Measurements from ENCODE around the gene XYLT1. TPM values are rescaled to one million over a fixed set of nuclear protein-coding genes. Genes with fewer than 3 reads are reported as not detected.

XYLT1 gene
- total RNA-seq, 4 donors from 2014 or later = 5.6 to 14.9 (median 10.8) TPM

DNA sequence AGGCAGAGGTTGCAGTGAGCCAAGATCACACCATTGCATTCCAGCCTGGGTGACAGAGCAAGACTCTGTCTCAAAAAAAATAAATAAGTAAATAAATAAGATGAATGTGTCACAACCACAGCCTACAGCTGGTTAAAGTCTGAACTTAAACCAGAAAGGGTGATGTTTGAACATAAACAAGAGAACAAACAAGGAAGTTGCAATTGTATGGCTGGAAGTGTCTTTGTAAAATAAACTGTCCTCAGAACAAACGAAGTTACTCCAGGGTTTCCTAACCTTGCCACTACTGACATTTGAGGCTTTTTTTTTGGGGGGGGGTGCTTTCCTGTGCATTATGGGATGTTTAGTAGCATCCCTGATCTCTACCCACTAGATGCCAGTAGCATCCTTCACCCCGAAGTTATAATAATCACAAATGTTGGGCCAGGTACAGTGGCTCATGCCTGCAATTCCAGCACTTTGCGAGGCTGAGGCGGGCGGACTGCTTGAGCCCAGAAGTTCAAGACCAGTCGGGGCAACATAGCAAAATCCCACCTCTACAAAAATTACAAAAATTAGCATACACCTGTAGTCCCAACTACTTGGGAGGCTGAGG is 119.2 kb downstream of the XYLT1 start:
- no peak for DNase-seq
- no peaks in the 10 kb centered on the region for H3K27me3 ChIP-seq
- H3K9me3 ChIP-seq = no peaks in the 10 kb centered on the region
- TF ChIP-seq POLR2A (IDR thresholded peaks at IDR 0.05) = no peak
- TF ChIP-seq, protein P1, sequence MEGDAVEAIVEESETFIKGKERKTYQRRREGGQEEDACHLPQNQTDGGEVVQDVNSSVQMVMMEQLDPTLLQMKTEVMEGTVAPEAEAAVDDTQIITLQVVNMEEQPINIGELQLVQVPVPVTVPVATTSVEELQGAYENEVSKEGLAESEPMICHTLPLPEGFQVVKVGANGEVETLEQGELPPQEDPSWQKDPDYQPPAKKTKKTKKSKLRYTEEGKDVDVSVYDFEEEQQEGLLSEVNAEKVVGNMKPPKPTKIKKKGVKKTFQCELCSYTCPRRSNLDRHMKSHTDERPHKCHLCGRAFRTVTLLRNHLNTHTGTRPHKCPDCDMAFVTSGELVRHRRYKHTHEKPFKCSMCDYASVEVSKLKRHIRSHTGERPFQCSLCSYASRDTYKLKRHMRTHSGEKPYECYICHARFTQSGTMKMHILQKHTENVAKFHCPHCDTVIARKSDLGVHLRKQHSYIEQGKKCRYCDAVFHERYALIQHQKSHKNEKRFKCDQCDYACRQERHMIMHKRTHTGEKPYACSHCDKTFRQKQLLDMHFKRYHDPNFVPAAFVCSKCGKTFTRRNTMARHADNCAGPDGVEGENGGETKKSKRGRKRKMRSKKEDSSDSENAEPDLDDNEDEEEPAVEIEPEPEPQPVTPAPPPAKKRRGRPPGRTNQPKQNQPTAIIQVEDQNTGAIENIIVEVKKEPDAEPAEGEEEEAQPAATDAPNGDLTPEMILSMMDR (IDR thresholded peaks at IDR 0.05) = no peak
- no peaks in the 10 kb centered on the region for H3K4me1 ChIP-seq
- H3K4me3 ChIP-seq (replicated peaks in 1 of 3) = no peak overlapping the region
- no peak overlapping the region for H3K27ac ChIP-seq
- H3K36me3 ChIP-seq = no peaks in the 10 kb centered on the region
- intact Hi-C loops (cut with DNase I) = no loop called here
- 85 to 89% methylated on average over 6 of the region's 6 CpGs for WGBS, 2 donors

DNA sequence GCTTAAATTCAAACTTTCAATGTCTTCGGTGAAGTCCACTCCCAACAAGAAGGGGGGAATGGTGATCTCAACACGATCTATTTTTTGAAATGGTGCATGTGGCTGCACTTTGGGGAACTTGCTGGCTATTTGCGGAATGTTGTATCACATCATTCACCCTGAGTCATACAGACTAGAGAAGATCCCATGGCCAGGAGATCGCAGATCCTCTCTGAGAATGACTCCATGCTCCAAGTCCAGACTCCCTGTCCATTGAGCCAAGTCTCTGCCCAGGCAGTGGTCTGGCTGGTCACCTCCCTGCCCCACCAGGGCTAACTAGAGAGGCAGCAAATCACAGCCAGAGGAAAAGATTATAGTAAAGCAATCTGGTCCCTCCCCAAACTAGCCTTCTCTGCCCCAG is 120.6 kb downstream of the XYLT1 start:
- Histone ChIP-seq H3K4me1 (peaks cover 6% of the 10 kb centered on the region in 2 donors), H3K9me3 (no peaks in the 10 kb centered on the region), H3K27ac (no peak overlapping the region), H3K27me3 (no peaks in the 10 kb centered on the region), H3K36me3 (no peaks in the 10 kb centered on the region), H3K4me3 (replicated peaks in 1 of 3) (no peak overlapping the region)
- 90 to 92% methylated on average over 4 of the region's 4 CpGs for WGBS, 2 donors
- no peak for DNase-seq
- intact Hi-C loops (cut with DNase I) = no loop called here
- no peak for TF ChIP-seq POLR2A (IDR thresholded peaks at IDR 0.05)
- TF ChIP-seq, protein P1 (IDR thresholded peaks at IDR 0.05) = no peak

DNA sequence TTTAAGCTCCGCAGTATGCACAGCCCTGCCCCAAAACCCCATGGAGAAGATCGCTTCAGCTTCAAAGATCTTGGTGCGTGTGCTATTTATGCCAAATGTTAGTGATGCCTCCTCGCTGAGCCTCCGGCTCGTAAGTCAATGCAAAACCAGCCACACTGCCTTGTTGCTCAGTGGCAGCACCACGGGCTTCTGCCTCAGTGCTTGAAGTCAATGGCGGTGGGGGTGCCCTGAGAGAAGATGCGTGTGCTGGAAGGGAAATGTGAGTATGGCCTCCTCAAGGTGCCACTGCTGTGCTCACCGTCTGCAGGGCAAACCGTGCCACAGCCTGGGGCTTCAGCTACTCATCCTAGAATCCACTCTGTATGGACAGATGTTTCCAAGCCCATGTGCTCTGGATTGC is 121.9 kb downstream of the XYLT1 start:
- no peaks in the 10 kb centered on the region for H3K36me3 ChIP-seq
- H3K27ac ChIP-seq = no peak overlapping the region
- no peaks in the 10 kb centered on the region for H3K27me3 ChIP-seq
- peaks cover 14 to 17% of the 10 kb centered on the region in 2 donors for H3K4me1 ChIP-seq
- no peaks in the 10 kb centered on the region for H3K9me3 ChIP-seq
- no peak for DNase-seq
- TF ChIP-seq POLR2A (IDR thresholded peaks at IDR 0.05) = no peak
- TF ChIP-seq, protein P1 (IDR thresholded peaks at IDR 0.05) = no peak
- 94 to 98% methylated on average over 11 of the region's 11 CpGs for WGBS, 2 donors
- intact Hi-C loops (cut with DNase I) = no loop called here
- H3K4me3 ChIP-seq (replicated peaks in 1 of 3) = no peak overlapping the region

DNA sequence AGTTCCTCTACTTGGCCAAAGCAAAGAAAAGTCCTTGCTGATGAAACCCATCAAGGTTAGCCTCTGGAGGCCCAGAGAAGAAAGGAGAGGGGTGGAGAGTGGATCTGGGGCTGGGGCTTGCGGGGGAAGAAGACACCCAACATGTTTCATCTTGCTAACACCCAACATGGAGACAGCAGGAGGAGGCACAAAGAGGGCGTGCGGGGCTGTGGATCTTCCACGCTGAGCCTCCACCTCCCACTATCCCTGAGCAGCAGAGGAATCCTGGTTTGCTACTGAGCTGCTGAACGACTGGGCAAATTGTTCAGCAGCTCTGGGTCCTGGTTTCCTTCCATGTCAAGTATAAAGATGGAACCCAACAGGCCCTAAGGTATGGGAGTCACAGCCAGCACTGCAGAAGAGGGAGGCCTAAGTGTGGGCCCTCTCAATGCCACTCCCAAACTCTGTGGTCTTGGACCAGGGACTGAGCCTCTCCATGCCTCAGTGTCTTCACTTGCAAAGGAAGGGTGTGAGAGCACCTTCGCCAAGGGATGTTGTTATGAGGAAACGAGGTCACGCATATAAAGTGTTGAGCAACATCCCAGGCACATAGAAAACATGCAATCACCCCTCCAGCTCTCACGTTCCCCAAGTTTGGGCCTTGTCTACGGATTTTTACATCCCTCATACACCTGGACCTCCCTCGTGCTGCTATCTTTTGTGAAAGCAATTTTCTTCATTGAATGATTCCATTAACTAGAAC is 122.5 kb downstream of the XYLT1 start:
- TF ChIP-seq POLR2A (IDR thresholded peaks at IDR 0.05) = no peak
- TF ChIP-seq, protein P1 (IDR thresholded peaks at IDR 0.05) = no peak
- 94 to 95% methylated on average over 10 to 11 of the region's 11 CpGs for WGBS, 2 donors
- Histone ChIP-seq H3K9me3 (no peaks in the 10 kb centered on the region), H3K27me3 (no peaks in the 10 kb centered on the region), H3K27ac (no peak overlapping the region), H3K36me3 (no peaks in the 10 kb centered on the region), H3K4me3 (replicated peaks in 1 of 3) (no peak overlapping the region), H3K4me1 (peaks cover 14 to 23% of the 10 kb centered on the region in 2 donors)
- intact Hi-C loops (cut with DNase I) = no loop called here
- no peak for DNase-seq

DNA sequence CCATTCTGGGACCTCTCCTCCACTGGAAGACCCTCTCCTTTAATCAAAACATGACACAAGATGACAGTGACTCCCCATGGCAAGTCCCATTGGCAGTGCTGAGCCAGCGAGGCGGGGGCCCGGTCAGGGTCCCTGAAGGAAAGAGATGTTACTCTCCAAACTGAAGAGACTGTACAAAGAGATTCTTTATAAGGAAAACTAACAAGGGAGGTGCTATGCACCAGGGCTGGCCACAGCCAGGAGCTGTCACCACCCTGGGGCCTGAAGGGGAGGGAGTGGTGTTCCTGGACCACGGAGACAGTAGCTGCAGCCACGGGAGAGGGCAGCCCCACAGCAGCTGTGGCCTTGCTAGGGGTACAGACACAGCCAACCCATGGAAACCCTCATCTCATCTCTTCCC is 123.1 kb downstream of the XYLT1 start:
- DNase-seq = no peak
- TF ChIP-seq POLR2A (IDR thresholded peaks at IDR 0.05) = no peak
- TF ChIP-seq, protein P1 (IDR thresholded peaks at IDR 0.05) = no peak
- Histone ChIP-seq H3K4me3 (replicated peaks in 1 of 3) (no peak overlapping the region), H3K4me1 (peaks cover 14 to 25% of the 10 kb centered on the region in 2 donors), H3K9me3 (no peaks in the 10 kb centered on the region), H3K36me3 (no peaks in the 10 kb centered on the region), H3K27me3 (no peaks in the 10 kb centered on the region), H3K27ac (no peak overlapping the region)
- 74 to 81% methylated on average over 5 of the region's 5 CpGs for WGBS, 2 donors
- intact Hi-C loops (cut with DNase I) = no loop called here

Data from thyroid gland (tissue), 4 donors.